ENCODE results near the gene GAK.
"Not testable (repeated sequence)": the region's sequence is repeated elsewhere in the genome, so short reads cannot be mapped to it uniquely, and the experiment has no call there.

GAK gene

DNA sequence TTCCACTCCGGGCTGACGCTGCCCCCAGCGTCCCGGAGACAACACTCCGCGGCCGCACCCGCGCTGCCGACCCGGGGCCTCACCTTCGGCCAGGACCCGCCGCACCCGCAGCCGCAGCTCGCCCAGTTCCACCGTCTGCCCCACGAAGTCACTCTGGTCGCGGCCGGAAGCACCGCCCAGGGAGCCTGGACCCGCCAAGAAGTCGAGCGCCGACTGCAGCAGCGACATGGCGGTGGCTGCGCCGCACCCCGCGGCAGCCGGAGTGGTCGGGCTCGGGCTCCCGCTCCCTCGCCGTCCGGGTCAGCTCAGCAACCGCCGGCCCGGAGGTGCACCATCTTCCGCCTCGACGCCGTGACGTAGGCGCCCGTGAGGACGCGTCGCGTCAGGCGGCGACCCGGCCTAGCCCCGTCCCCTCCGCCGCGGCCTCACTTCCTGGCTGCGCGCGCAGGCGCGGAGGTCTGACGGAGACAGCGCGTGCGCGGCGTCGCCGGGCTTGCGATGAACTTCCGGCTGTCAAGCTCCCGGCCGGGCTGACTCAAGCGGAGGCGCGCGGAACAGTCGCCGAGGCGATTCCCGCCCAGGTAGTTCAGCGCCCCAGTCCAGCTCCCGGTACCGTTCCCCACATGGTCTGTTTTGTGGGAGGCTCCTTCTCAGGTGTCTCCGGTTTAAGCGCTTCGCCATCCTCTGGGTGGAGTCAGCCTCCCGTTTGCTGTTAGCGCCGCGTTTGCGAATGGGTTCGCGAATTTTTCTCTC lies at the start of gene GAK, which contains the start of gene TMEM175:
Gene GAK, minus strand, starts transcription at position 357 of the 753 bp plus-strand sequence. Its CDS starts 129 bp downstream, at position 228.
Gene TMEM175, plus strand, starts transcription at position 501 of the 753 bp plus-strand sequence. CDS start 15,280 bp downstream, outside the sequence.
- Mint-ChIP-seq H3K9me3 (no peaks in the 10 kb centered on the region), H3K4me3 (peak within 1 kb of the TSS; percentile 98), H3K27ac (peak within 1 kb of the TSS; percentile 96), H3K27me3 (no peaks in the 10 kb centered on the region), H3K36me3 (ENCODE audit: low read depth) (no peaks in the 10 kb centered on the region), H3K4me1 (ENCODE audit: low read depth) (peaks cover 61% of the 10 kb centered on the region)

DNA sequence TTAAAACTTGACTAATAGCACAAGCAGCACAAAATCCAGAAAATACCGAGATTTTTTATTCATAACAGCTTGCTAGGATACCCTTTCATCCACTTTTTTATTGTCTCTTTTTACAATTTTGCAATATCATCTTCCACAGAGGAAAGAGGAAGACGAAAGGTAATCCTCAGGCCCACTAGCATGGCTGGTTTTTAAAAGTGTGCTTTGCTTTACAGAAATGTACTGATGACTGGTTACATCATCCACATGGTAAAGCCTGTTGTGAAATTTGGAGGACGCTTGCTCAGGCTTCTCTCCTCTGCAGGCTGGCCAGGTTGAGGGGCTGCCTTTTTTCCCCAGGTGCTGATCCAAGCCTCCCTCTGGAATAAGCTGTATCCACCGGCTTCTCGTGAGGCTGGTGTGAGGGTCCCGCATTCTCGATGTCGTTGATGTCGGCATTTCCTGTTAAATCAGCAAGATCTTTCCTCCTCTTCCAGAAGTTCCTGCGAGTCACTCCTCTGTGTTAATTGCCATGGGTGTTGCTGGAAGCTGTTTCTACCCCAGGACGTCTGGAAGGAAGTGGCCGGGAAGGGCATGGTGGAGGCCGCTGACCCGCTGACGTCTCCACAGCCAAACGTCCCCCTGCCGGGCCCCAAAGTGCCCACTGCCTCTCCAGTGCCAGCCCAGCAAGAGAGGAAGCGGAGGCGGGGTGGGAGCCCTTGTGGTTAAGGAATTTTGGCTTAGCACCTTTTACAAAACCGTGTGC lies 47.0 kb upstream of the GAK start:
- no peaks in the 10 kb centered on the region for H3K9me3 Mint-ChIP-seq
- H3K4me1 Mint-ChIP-seq (ENCODE audit: low read depth), result peaks cover under 1% of the 10 kb centered on the region
- H3K27me3 Mint-ChIP-seq, result no peaks in the 10 kb centered on the region
- H3K4me3 Mint-ChIP-seq, result no peak overlapping the region
- no peaks in the 10 kb centered on the region for H3K36me3 Mint-ChIP-seq (ENCODE audit: low read depth)
- H3K27ac Mint-ChIP-seq, result no peak overlapping the region

- H3K9me3 Mint-ChIP-seq; H3K27me3 Mint-ChIP-seq; H3K36me3 Mint-ChIP-seq (ENCODE audit: low read depth); H3K4me1 Mint-ChIP-seq (ENCODE audit: low read depth); H3K4me3 Mint-ChIP-seq; H3K27ac Mint-ChIP-seq: not testable (repeated sequence)
Measured at GRCh38 chr4:976016-976415, 43.9 kb upstream of the GAK start.

DNA sequence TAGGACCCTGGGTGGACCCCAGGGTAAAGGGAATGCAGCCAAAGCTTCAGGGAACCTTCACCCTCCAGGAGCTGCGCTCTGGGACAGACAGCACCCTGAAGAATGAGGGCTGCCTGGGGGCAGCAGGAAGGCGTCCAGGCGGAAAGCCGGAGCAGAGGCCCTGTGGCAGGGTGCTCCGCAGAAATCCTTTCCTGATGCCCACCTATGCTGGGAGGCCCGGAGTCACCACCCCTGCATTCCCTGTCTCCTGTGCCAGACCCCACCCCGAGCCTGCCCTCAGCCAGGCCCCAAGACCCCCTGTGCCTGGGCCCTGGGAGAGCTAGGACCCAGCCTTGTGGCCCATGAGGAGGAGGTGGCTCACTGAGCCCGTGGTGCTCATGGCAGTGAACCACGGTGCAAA lies 42.6 kb upstream of the GAK start:
- Mint-ChIP-seq H3K36me3 (ENCODE audit: low read depth) (no peaks in the 10 kb centered on the region), H3K9me3 (no peaks in the 10 kb centered on the region), H3K27ac (no peak overlapping the region), H3K4me3 (no peak overlapping the region), H3K27me3 (no peaks in the 10 kb centered on the region), H3K4me1 (ENCODE audit: low read depth) (peaks cover 11% of the 10 kb centered on the region)

GRCh38 chr4:973431-974397 lies 41.6 kb upstream of the GAK start, which contains the start of gene DGKQ:
DGKQ (minus strand) TSS chr4:973569; CDS start chr4:973482, 87 bp downstream.
- Mint-ChIP-seq H3K4me3 (peak within 1 kb of the TSS; percentile 55), H3K36me3 (ENCODE audit: low read depth) (no peaks in the 10 kb centered on the region), H3K27ac (no peak within 1 kb of the TSS), H3K9me3 (no peaks in the 10 kb centered on the region), H3K27me3 (no peaks in the 10 kb centered on the region), H3K4me1 (ENCODE audit: low read depth) (peaks cover 11% of the 10 kb centered on the region)

- Mint-ChIP-seq H3K36me3 (ENCODE audit: low read depth) (no peaks in the 10 kb centered on the region), H3K27me3 (no peaks in the 10 kb centered on the region), H3K4me1 (ENCODE audit: low read depth) (peaks cover 11% of the 10 kb centered on the region), H3K27ac (no peak overlapping the region), H3K4me3 (peak overlapping the region; percentile 55), H3K9me3 (no peaks in the 10 kb centered on the region)
Measured at GRCh38 chr4:972651-973424, 40.7 kb upstream of the GAK start.

DNA sequence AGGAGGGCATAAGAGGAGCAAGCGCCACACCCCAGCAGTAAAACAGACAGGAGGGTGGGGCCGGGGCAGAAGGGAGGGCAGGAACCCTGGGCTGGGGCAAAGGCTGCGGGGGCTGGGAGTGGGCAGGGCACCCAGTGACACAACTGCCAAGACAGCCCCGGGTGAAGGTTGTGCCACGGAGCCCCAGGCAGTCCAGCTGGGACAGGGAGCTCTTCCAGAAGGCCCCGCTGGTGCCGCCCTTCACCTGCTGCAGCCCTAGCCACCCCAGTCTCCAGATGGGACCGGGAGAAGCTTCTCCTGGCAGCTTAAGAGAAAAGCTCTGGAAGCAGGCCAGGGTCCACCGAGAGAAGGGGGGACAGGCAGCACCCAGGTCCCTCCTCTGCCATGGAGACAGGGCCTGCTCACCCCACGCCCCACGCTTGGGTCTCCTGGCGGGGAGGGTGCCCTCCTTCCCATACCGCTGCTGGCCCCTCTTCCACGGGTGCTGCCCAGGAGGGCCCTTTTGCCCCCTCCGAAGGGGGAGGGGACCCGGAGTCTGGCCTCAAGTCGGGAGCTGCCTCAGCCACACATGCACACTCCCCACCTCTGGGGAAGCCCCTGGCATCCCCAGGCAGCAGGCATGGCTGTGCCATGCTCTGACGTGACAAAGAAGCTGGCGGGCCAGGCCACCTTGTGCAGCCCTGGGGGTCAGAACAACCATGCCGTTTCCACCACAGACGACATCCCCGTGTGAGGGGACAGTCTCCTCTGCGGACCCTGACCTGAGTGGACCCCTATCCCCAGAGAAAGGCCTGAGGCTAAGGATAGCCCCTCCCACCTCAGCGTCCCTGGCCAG lies 39.8 kb upstream of the GAK start:
- Mint-ChIP-seq H3K4me3 (peak overlapping the region; percentile 55), H3K27ac (no peak overlapping the region), H3K27me3 (no peaks in the 10 kb centered on the region), H3K9me3 (no peaks in the 10 kb centered on the region), H3K36me3 (ENCODE audit: low read depth) (no peaks in the 10 kb centered on the region), H3K4me1 (ENCODE audit: low read depth) (peaks cover 11% of the 10 kb centered on the region)

DNA sequence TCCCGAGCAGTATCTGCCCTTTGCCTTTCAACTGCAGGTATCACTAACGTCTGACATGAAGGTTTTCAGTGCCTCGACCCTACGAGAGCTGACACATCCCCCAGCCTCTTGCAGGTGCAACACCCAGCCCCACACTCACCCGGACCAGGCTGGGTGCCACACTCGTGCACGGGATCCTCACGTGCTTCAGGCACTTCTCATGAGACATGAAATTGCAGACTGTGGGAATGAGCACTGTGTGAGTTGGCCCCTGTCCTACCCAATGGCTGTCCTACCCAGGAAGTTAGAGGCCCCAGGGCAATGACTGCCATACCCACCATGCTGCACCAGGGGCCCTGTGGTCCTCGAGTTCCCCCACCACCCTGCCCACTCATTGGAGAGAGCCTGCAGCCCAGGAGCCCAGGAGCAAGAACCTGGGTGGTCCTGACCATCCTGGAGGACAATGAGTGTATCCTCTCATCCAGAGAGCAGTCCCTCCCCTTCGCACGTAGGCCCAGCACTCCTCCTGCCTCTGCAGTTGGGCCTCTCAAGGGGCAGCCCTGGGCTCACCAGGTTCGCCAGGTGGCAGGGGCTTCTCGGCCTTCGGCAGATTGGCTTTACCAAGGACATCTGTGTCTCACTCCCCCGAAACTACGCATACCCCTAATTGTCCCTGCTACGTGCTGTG lies 38.9 kb upstream of the GAK start:
- H3K36me3 Mint-ChIP-seq (ENCODE audit: low read depth), result no peaks in the 10 kb centered on the region
- no peaks in the 10 kb centered on the region for H3K27me3 Mint-ChIP-seq
- H3K27ac Mint-ChIP-seq, result no peak overlapping the region
- H3K4me3 Mint-ChIP-seq, result peak overlapping the region; percentile 28
- peaks cover 11% of the 10 kb centered on the region for H3K4me1 Mint-ChIP-seq (ENCODE audit: low read depth)
- H3K9me3 Mint-ChIP-seq, result no peaks in the 10 kb centered on the region

DNA sequence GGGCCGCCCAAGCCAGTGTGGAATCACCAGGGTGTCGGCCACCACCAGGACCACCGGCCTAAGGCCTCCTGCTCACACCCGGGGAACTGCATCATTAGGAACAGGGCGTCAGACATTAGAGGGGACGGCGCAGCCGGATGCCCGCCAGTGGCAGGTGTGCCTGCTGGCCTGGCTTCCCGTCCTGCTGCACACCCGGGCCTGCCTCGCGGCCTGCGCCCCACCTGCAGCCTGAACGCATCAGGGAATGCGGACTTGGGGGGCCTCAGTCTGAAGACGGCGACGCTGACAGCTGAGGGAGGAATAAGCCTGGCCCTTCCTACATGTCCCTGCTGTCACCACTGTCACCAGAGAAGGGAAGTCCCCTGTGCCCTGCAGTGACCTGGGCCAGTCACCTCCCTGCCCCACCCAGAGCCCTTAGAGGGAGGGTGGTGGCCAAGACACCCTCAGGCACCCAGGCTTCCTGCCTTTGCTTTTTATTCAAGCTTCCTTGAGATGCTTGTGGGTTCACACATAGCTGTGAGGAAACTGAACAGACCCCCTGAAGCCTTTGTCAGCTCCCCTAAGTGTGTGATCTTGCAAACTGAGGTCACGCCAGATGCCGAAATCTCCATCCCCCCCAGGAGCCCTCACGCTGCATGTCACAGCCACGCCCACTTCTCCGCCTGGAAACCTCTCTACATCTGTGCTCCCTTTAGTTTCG lies 38.1 kb upstream of the GAK start:
- Mint-ChIP-seq H3K36me3 (ENCODE audit: low read depth) (no peaks in the 10 kb centered on the region), H3K4me3 (peak overlapping the region; percentile 28), H3K4me1 (ENCODE audit: low read depth) (peaks cover 11% of the 10 kb centered on the region), H3K27me3 (no peaks in the 10 kb centered on the region), H3K9me3 (no peaks in the 10 kb centered on the region), H3K27ac (no peak overlapping the region)

DNA sequence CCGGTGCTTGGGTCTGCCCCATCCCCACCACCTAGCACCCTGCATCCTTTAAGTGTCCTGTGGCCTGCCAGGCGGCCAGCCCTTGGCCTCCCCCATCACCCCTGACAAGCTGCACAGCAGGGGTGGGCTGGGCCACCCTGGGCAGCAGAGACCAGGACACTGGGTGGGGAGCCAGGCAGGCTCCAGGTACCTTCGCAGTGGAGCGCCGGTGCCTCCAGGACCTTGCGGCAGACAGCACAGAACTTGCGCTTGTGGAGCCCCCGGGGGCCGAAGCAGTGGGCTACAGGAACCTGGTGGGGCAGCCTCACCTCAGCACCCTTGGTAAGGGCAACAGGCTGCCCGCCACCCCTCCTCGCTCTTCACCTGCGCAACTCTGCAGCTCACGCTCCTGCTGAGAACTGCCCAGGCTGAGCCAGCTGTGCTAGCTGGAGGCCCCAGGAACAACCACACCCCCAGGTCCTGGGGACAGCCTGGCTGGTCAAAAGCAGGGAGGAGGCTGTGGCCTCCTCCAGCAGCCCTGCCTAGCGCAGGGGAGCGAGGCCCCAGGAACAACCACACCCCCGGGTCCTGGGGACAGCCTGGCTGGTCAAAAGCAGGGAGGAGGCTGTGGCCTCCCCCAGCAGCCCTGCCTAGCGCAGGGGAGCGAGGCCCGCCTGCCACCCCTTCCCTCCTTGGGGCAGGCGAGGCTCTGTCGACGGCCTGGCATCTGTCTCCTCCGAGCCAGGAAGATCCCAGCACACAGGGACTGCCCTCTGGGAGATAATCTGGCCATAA lies 36.7 kb upstream of the GAK start:
- Mint-ChIP-seq H3K4me3 (no peak overlapping the region), H3K9me3 (no peaks in the 10 kb centered on the region), H3K27ac (no peak overlapping the region), H3K4me1 (ENCODE audit: low read depth) (peaks cover 11% of the 10 kb centered on the region), H3K27me3 (no peaks in the 10 kb centered on the region), H3K36me3 (ENCODE audit: low read depth) (no peaks in the 10 kb centered on the region)

- Mint-ChIP-seq H3K4me3 (no peak overlapping the region), H3K4me1 (ENCODE audit: low read depth) (peaks cover 11% of the 10 kb centered on the region), H3K27ac (no peak overlapping the region), H3K9me3 (no peaks in the 10 kb centered on the region), H3K27me3 (no peaks in the 10 kb centered on the region), H3K36me3 (ENCODE audit: low read depth) (no peaks in the 10 kb centered on the region)
Measured at GRCh38 chr4:968221-968620, 36.1 kb upstream of the GAK start.

Data from stimulated activated naive CD8-positive, alpha-beta T cell treated with anti-CD3 and anti-CD28 coated beads, Interleukin-15, Interleukin-2, amounts not matched to agents 100 ng/mL and 50 ng/mL, for 24 hours (primary cell).